ENCODE results near the gene HSDL1.
A peak's percentile ranks its signal among the peaks of the same experiment; 100 is the strongest.

Gene HSDL1

DNA sequence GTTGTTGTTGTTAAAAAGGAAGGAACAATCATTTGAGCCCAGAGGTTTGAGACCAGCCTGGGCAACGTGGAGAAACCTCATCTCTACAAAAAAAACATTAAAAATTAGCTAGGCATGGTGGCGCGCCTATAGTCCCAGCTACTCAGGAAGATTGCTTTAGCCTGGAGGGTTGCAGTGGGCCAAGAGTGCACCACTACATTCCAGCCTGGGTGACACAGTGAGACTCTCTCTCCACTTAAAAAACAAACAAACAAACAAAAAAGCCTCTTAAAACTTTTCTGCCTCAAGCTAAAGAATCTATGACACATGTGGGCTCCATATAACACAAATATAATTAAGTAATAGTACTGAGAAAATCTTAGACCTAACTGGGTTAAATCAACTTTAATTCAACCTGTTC lies 40.7 kb downstream of the HSDL1 start:
- DNase-seq = no peak

DNA sequence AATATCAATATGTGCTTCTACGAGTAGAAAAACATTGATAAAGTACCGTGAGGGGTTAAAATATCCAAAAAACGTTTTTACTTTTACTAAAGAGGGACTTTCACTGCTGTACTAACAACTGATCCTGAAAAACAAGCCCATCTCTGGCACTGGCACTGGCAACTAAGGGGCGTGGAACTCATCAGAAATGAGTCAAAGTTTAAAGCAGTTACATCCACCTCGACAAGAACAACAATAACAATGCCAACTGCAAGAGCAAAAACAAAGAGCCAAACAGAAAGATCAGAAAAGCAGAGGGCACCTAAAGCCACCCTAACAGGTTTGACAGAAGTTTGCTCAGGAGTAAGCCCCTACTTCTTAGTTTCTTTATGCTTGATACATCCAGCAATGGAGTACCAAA lies 41.3 kb downstream of the HSDL1 start:
- no peak for DNase-seq

- DNase-seq = no peak
Observed at GRCh38 chr16:84098939-84099338, 46.0 kb downstream of the HSDL1 start.

DNA sequence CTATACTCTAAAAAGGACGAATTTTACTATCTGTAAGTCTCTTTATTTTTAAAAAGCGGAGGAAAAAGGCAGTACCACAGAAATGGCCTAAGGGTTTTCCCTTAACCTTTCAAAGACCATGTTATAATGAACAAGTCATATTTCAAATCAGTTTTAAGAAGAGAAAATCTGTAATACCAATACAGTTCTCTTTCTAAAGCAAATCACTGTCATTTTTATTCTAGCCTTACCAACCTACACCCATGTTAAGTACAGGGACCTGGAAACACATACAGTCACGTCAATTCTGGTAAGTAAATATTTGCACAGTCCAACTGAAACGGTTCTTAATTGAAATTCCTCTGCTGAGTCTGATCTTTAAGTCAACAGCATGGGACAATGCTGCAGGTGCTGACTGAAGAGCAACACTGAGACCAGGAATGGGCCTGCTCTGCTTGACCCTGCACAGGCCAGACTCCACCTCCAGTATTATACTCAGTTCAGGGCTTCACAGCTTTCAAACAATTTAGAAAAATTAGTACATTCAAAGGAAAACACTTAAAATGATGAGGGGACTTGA lies 48.5 kb downstream of the HSDL1 start:
- no peak for DNase-seq

- DNase-seq = no peak
Observed at GRCh38 chr16:84095466-84095865, 49.5 kb downstream of the HSDL1 start.

GRCh38 chr16:84093879-84094270 lies 51.1 kb downstream of the HSDL1 start:
- no peak for DNase-seq

- no peak for DNase-seq
Observed at GRCh38 chr16:84093120-84093878, 51.7 kb downstream of the HSDL1 start.

GRCh38 chr16:84091460-84091859 lies 53.5 kb downstream of the HSDL1 start:
- DNase-seq = no peak

DNA sequence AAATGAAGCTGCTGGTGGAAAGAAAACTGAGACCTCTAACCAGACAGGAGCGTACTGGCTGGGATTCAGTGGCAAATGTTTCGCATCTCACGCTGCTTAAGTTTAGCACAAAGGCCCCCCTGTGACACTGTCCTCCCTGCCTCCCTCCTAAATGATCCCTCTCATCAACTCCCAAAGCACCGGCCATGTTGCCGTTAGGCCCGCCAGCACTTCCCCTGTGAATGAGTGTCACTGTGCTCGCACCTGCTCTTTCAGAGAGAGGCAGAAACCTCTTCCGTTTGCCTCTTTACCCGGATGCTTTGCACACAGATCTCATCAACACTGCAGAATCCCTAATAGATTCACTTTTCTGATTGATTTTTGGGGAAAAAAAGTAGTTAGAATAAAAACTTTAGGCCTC lies 54.8 kb downstream of the HSDL1 start:
- no peak for DNase-seq

DNA sequence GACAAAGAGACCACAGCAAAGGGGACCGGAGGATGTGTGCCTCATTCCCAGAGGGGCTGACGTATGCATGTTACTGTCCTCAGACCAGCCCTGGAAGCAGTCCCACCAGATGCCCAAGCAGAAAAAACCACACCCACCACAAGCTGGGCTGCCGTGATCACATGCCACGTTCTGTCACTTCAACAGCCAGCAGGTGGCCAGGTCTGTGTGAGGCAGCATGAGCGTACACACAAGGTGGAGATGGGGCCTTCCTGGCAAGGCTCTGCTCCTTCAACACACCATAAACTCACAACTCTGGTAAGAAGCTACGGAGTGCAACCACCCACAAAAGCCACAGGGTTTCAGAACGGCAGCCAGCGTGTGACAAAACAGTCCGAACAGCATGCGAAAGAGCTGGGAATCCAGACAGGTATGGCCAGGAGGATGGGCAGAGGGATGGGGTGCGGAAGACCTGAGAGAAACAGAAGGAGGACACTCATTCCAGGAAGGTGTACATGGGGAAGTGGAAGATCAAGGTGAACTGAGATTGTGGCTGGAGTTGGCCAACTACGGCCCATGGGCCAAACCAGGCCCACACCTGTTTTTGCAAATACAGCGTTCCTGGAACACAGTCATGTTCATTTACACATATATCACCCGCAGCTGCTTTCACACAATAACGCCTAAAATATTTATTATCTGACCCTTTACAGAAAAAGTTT lies 56.1 kb downstream of the HSDL1 start:
- peak; percentile 42 for DNase-seq

DNA sequence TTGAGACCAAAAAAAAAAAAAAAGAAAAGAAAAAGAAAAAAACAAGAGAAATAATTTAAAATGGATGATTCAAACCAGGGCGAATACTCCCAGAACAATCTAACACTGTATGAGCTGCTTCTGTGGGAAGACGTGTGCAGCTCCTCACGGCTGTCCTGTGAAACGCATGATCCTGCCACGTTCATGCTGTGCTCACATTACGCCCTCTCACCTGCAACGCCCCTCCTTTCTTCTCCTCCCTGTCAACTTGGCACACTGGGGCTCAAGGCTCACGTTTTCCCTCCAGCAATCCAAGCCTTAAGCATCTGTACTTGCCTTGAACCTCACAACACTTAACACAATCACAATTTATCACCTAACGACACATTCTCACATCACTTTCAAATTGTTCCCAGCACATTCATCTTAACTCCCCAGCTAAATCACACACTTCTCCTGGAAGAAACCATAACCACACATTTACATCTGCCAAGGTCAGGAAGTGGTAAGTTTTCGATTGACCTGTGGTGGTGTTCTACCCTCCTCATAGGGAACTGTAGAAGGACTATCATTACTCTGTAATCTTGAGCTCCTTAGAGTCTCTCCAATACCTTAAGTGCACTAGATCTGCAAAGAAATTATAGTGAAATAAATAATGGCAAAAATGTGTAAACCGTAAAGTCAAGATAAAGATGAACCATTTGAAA lies 57.4 kb downstream of the HSDL1 start:
- no peak for DNase-seq

GRCh38 chr16:84087001-84087400 lies 58.0 kb downstream of the HSDL1 start:
- DNase-seq = no peak

DNA sequence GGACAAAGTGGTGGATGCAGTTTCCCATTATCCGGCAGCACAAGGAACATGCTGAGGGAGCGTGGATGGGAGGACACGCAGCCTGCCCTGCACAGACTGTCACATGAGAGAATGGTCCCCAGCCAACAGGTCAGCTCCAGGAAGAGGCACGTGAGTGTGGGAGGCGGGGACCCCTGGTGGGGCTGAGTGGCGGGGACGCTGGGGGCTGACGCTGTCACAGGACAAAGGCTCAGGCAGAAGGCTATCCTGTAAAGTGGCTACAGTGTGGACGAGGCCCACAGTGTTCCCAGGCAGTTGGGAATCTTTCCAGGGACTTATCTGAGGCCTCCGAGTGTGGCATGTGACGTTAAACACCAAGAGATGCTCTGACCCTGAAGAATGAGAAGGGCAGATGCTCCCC lies 58.6 kb downstream of the HSDL1 start:
- DNase-seq = no peak

- DNase-seq = no peak
Observed at GRCh38 chr16:84085773-84086172, 59.2 kb downstream of the HSDL1 start.

DNA sequence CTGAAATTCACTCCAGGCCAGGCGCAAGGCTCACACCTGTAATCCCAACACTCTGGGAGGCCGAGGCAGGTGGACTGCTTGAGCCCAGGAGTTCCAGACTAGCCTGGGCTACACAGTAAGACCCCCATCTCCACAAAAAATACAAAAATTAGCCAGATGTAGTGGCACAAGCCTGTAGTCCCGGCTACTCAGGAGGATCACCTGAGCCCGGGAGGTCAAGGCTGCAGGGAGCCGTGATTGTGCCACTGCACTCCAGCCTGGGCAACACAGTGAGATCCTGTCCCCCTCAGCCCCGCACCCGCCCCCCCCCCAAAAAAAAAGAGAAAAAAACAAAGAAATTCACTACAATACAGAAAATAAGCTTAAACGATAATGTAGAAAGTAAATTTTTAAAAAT lies 59.7 kb downstream of the HSDL1 start:
- no peak for DNase-seq

GRCh38 chr16:84084570-84085270 lies 60.3 kb downstream of the HSDL1 start:
- peak; percentile 66 for DNase-seq

- no peak for DNase-seq
Observed at GRCh38 chr16:84082835-84083569, 62.0 kb downstream of the HSDL1 start.

DNA sequence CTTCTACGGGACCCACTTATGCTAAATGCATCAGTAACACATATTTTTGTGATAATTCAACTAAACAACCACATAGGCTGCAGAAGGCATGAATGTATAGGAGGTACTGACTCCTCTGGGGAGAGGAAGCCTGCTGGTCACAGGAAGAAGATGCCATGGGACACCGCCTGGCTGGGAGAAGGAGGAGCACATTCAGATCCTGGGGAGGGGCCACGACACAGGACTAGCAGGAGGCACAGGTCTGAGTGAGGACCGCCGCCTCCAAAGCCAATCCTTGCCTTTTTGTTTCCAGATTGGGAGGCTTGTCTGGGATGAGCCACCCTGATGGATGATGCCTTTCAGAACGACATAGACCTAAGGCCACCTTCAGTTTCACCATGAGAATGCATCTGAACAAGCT lies 62.9 kb downstream of the HSDL1 start:
- DNase-seq = no peak

DNA sequence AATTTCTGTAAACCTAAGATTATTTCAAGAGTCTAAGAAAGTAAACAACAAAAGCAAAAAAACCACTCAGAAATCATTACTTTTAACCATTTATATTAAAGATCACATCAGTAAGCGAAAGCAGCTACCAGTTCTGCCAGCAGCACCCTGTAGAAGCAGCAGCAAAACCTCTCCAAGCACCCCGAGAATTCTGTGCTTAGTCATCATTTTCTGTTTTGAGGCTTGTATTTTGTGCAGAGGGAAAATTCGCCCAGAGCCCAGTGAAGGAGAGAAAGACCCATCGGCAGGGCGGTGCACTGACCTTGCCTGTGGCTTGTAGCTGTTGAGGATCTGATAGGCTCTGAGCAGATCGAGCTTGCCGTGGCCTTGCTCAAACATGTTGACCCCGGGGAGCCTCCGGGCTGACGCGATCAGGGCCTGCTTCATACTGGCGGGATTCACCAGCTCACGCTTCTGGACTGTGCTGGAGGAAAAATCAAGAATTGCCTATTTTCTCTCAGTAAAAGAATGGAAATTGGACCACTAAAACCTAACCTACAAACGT lies 63.5 kb downstream of the HSDL1 start:
- no peak for DNase-seq

GRCh38 chr16:84080813-84081212 lies 64.2 kb downstream of the HSDL1 start:
- DNase-seq = no peak

DNA sequence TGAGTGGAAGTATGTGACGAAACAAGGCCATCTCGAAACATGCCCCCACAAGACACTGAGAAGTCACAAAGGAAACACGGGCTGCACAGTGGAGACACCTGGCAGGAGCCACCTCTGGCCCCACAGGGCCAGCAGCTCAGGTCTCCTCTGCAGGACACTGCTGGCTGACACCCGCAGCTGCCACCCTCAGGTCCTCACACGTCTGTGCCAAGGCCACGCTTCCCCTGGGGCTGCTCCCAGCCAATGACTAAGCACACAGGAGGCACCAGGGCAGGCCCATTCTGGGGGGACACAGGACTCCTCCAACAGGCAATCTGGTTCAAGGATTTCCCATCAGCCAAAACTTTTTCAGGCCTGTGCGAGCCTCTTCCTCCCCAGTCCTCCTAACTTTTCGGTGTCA lies 64.6 kb downstream of the HSDL1 start:
- DNase-seq = no peak

DNA sequence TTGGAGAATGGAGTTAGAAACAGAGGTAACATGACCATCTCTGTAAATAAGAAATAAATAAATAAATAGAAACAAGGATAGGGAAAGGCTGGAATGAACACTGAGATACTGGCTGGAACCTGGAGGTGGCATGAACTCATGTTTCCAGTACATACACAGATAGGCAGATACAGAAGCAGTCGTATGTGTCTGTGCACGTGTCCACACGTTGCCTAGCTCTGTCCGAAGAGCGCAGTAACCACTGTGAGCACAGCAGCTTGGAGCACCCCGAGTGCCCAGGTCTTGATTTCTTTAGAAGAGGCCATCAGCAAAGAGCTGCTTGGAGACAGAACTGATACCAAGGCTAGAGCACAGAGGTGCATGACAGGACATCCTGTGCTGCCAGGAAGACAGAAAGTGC lies 65.3 kb downstream of the HSDL1 start:
- no peak for DNase-seq

Measured in activated CD8-positive, alpha-beta memory T cell treated with anti-CD3 and anti-CD28 coated beads, Interleukin-2, amount 50 U/mL, for 4 hours (primary cell).